ENCODE data around the gene SYTL4.
"Not testable (repeated sequence)": the region's sequence is repeated elsewhere in the genome, so short reads cannot be mapped to it uniquely, and the experiment has no call there.

Gene SYTL4

GRCh38 chrX:100731441-100732281 lies at the start of gene SYTL4:
TSS of gene SYTL4 (minus strand) at chrX:100732121. CDS start at chrX:100702037, 30,084 bp downstream.
- no peak for DNase-seq

- not testable (repeated sequence) for DNase-seq
These were observed 37.5 kb upstream of the SYTL4 start for GRCh38 chrX:100769439-100769838.

- DNase-seq, result peak; percentile 55 to 68
These were observed 36.9 kb upstream of the SYTL4 start for GRCh38 chrX:100768679-100769338.

GRCh38 chrX:100750883-100751282 lies 19.0 kb upstream of the SYTL4 start:
- DNase-seq, result no peak

GRCh38 chrX:100748108-100748507 lies 16.2 kb upstream of the SYTL4 start:
- no peak for DNase-seq

- DNase-seq, result no peak
These were observed 15.8 kb upstream of the SYTL4 start for GRCh38 chrX:100747703-100748102.

GRCh38 chrX:100747090-100747489 lies 15.2 kb upstream of the SYTL4 start:
- no peak for DNase-seq

GRCh38 chrX:100745806-100746537 lies 14.1 kb upstream of the SYTL4 start:
- no peak for DNase-seq

- DNase-seq, result no peak
These were observed 13.3 kb upstream of the SYTL4 start for GRCh38 chrX:100745205-100745604.

- no peak for DNase-seq
These were observed 11.2 kb upstream of the SYTL4 start for GRCh38 chrX:100743009-100743607.

GRCh38 chrX:100724006-100724405 lies 7.9 kb downstream of the SYTL4 start:
- DNase-seq, result not testable (repeated sequence)

GRCh38 chrX:100721328-100721727 lies 10.6 kb downstream of the SYTL4 start:
- DNase-seq, result no peak

- no peak for DNase-seq
These were observed 11.6 kb downstream of the SYTL4 start for GRCh38 chrX:100720301-100720700.

- DNase-seq, result no peak
These were observed 12.8 kb downstream of the SYTL4 start for GRCh38 chrX:100719139-100719538.

- DNase-seq, result no peak
These were observed 14.6 kb downstream of the SYTL4 start for GRCh38 chrX:100717363-100717762.

- DNase-seq, result no peak
These were observed 21.1 kb downstream of the SYTL4 start for GRCh38 chrX:100710816-100711215.

GRCh38 chrX:100704581-100705203 lies 27.2 kb downstream of the SYTL4 start:
- DNase-seq, result no peak

- no peak for DNase-seq
These were observed 31.1 kb downstream of the SYTL4 start for GRCh38 chrX:100700809-100701208.

GRCh38 chrX:100698551-100698950 lies 33.4 kb downstream of the SYTL4 start:
- DNase-seq, result peak in 1 of 2 experiments; percentile 2

GRCh38 chrX:100696699-100697351 lies 35.1 kb downstream of the SYTL4 start:
- DNase-seq, result no peak

GRCh38 chrX:100695991-100696390 lies 35.9 kb downstream of the SYTL4 start:
- no peak for DNase-seq

- no peak for DNase-seq
These were observed 36.6 kb downstream of the SYTL4 start for GRCh38 chrX:100695302-100695701.

All from Kasumi-1 (cell line).